Chondrocyte (in vitro differentiated cells): ENCODE data around the gene B3GNT3. TPM values are rescaled to one million over a fixed set of nuclear protein-coding genes. Genes with fewer than 3 reads are reported as not detected.

Experiments used
- DNase-seq: peaks from one replicate; pipeline ENCODE4 v3.0.0; 2021; ENCODE audit warnings: mixed read lengths, low spot score
- H3K27ac Mint-ChIP-seq: one replicate; pipeline ENCODE4 v1.8.0; 2021; ENCODE audit warnings: mild to moderate bottlenecking, moderate library complexity, mixed read lengths; ENCODE audit not compliant: unreplicated experiment
- H3K27me3 Mint-ChIP-seq: 2 replicates; pipeline ENCODE4 v1.8.0; 2021; ENCODE audit warnings: low read depth, mixed read lengths
- H3K36me3 Mint-ChIP-seq: 2 replicates; pipeline ENCODE4 v1.8.0; 2021; ENCODE audit warnings: low read depth, mixed read lengths
- H3K4me1 Mint-ChIP-seq: 2 replicates; pipeline ENCODE4 v1.8.0; 2021; ENCODE audit warnings: low read depth, mild to moderate bottlenecking, mixed read lengths
- H3K4me3 Mint-ChIP-seq: one replicate; pipeline ENCODE4 v1.8.0; 2021; ENCODE audit warnings: mild to moderate bottlenecking, moderate library complexity, mixed read lengths; ENCODE audit not compliant: unreplicated experiment
- H3K9me3 Mint-ChIP-seq: 2 replicates; pipeline ENCODE4 v1.8.0; 2021; ENCODE audit warnings: low read depth, mixed read lengths
- CTCF ChIP-seq: fragments of 200-600 bp; sonication (generic); IDR thresholded peaks from 2 replicates; pipeline ENCODE4 v1.5.0; 2021; ENCODE audit warnings: antibody characterized with exemption, mild to moderate bottlenecking, moderate library complexity
- total RNA-seq: library from RNA; stranded (reverse); gene quantifications from 3 replicates; pipeline ENCODE4 v1.2.1, GENCODE V29; 2021

The B3GNT3 gene
- total RNA-seq, 1 donor from 2014 or later, result not detected

GRCh38 chr19:17840019-17840418, 45.1 kb downstream of the B3GNT3 start:
- H3K27ac Mint-ChIP-seq, result no peak overlapping the region
- H3K4me3 Mint-ChIP-seq, result no peak overlapping the region
- no peak for TF ChIP-seq CTCF
- DNase-seq, result no peak
- H3K36me3 Mint-ChIP-seq, result no peaks in the 10 kb centered on the region
- peaks cover 19% of the 10 kb centered on the region for H3K4me1 Mint-ChIP-seq
- H3K9me3 Mint-ChIP-seq, result no peaks in the 10 kb centered on the region
- H3K27me3 Mint-ChIP-seq, result peaks cover 8% of the 10 kb centered on the region

- no peak for DNase-seq
- H3K27me3 Mint-ChIP-seq, result peaks cover 8% of the 10 kb centered on the region
- H3K4me1 Mint-ChIP-seq, result peaks cover 14% of the 10 kb centered on the region
- H3K36me3 Mint-ChIP-seq, result no peaks in the 10 kb centered on the region
- H3K9me3 Mint-ChIP-seq, result no peaks in the 10 kb centered on the region
- H3K4me3 Mint-ChIP-seq, result peak overlapping the region; percentile 66
- TF ChIP-seq CTCF, result no peak
- H3K27ac Mint-ChIP-seq, result no peak overlapping the region
Observed at GRCh38 chr19:17841371-17841809, 46.5 kb downstream of the B3GNT3 start.

- Mint-ChIP-seq H3K36me3 (no peaks in the 10 kb centered on the region), H3K4me3 (peak overlapping the region; percentile 66), H3K4me1 (peaks cover 14% of the 10 kb centered on the region), H3K9me3 (no peaks in the 10 kb centered on the region), H3K27ac (peak overlapping the region; percentile 27), H3K27me3 (peaks cover 8% of the 10 kb centered on the region)
- no peak for DNase-seq
- TF ChIP-seq CTCF, result no peak
Observed at GRCh38 chr19:17841810-17842662, 47.1 kb downstream of the B3GNT3 start.

- no peaks in the 10 kb centered on the region for H3K9me3 Mint-ChIP-seq
- peaks cover 8% of the 10 kb centered on the region for H3K27me3 Mint-ChIP-seq
- H3K27ac Mint-ChIP-seq, result no peak overlapping the region
- no peak for TF ChIP-seq CTCF
- no peak for DNase-seq
- peak overlapping the region; percentile 66 for H3K4me3 Mint-ChIP-seq
- H3K36me3 Mint-ChIP-seq, result no peaks in the 10 kb centered on the region
- peaks cover 14% of the 10 kb centered on the region for H3K4me1 Mint-ChIP-seq
Observed at GRCh38 chr19:17842663-17843291, 47.8 kb downstream of the B3GNT3 start.

GRCh38 chr19:17843292-17843827, 48.4 kb downstream of the B3GNT3 start:
- no peak for TF ChIP-seq CTCF
- no peak for DNase-seq
- H3K36me3 Mint-ChIP-seq, result no peaks in the 10 kb centered on the region
- H3K9me3 Mint-ChIP-seq, result no peaks in the 10 kb centered on the region
- no peak overlapping the region for H3K4me3 Mint-ChIP-seq
- H3K27me3 Mint-ChIP-seq, result peaks cover 8% of the 10 kb centered on the region
- peaks cover 14% of the 10 kb centered on the region for H3K4me1 Mint-ChIP-seq
- H3K27ac Mint-ChIP-seq, result no peak overlapping the region
